ENCODE results near the gene MARVELD1. TPM values are rescaled to one million over a fixed set of nuclear protein-coding genes. Genes with fewer than 3 reads are reported as not detected.
A peak's percentile ranks its signal among the peaks of the same experiment; 100 is the strongest.

MARVELD1 gene
- total and polyA plus RNA-seq, 2 of the 13 experiments (the other 11 are each of a cell fraction or from before 2014, with no cell fraction given): not detected

GRCh38 chr10:97736902-97737769 lies 23.6 kb downstream of the MARVELD1 start, which contains the start of gene ZFYVE27 (continued):
- TF ChIP-seq, protein P1, sequence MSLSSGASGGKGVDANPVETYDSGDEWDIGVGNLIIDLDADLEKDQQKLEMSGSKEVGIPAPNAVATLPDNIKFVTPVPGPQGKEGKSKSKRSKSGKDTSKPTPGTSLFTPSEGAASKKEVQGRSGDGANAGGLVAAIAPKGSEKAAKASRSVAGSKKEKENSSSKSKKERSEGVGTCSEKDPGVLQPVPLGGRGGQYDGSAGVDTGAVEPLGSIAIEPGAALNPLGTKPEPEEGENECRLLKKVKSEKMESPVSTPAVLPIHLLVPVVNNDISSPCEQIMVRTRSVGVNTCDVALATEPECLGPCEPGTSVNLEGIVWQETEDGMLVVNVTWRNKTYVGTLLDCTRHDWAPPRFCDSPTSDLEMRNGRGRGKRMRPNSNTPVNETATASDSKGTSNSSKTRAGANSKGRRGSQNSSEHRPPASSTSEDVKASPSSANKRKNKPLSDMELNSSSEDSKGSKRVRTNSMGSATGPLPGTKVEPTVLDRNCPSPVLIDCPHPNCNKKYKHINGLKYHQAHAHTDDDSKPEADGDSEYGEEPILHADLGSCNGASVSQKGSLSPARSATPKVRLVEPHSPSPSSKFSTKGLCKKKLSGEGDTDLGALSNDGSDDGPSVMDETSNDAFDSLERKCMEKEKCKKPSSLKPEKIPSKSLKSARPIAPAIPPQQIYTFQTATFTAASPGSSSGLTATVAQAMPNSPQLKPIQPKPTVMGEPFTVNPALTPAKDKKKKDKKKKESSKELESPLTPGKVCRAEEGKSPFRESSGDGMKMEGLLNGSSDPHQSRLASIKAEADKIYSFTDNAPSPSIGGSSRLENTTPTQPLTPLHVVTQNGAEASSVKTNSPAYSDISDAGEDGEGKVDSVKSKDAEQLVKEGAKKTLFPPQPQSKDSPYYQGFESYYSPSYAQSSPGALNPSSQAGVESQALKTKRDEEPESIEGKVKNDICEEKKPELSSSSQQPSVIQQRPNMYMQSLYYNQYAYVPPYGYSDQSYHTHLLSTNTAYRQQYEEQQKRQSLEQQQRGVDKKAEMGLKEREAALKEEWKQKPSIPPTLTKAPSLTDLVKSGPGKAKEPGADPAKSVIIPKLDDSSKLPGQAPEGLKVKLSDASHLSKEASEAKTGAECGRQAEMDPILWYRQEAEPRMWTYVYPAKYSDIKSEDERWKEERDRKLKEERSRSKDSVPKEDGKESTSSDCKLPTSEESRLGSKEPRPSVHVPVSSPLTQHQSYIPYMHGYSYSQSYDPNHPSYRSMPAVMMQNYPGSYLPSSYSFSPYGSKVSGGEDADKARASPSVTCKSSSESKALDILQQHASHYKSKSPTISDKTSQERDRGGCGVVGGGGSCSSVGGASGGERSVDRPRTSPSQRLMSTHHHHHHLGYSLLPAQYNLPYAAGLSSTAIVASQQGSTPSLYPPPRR (CRISPR knock-in tag; IDR thresholded peaks at IDR 0.05; ENCODE audit: borderline replicate concordance): peak; percentile 50; the same call in 1 of the 2 replicates
- peak; percentile 74 for TF ChIP-seq PHF20 (CRISPR knock-in tag; IDR thresholded peaks at IDR 0.05)
- TF ChIP-seq NR1H2 (CRISPR knock-in tag; IDR thresholded peaks at IDR 0.05; ENCODE audit: borderline replicate concordance, low read depth): peak; percentile 91; the same call in 1 of the 2 replicates
- TF ChIP-seq SOX13 (IDR thresholded peaks at IDR 0.05): no peak; the same call in 1 of the 2 replicates
- TF ChIP-seq SOX13 (CRISPR knock-in tag; conservative IDR thresholded peaks at IDR 0.05 in 1 of 2, IDR thresholded peaks at IDR 0.05 in 1 of 2): peak in 1 of 2 experiments; percentile 42; a peak in 1 of 4 replicates
- peak; percentile 99 for TF ChIP-seq NKX3-1 (CRISPR knock-in tag; IDR thresholded peaks at IDR 0.05)
- TF ChIP-seq ZNF7 (CRISPR knock-in tag; IDR thresholded peaks at IDR 0.05): 0 out of 2 replicates have a peak, but pooled peaks have one; percentile 10
- TF ChIP-seq ZNF317 (CRISPR knock-in tag; IDR thresholded peaks at IDR 0.05): peak; percentile 92
- TF ChIP-seq FOXA3 (CRISPR knock-in tag; IDR thresholded peaks at IDR 0.05): peak; percentile 62
- TF ChIP-seq, protein P2, sequence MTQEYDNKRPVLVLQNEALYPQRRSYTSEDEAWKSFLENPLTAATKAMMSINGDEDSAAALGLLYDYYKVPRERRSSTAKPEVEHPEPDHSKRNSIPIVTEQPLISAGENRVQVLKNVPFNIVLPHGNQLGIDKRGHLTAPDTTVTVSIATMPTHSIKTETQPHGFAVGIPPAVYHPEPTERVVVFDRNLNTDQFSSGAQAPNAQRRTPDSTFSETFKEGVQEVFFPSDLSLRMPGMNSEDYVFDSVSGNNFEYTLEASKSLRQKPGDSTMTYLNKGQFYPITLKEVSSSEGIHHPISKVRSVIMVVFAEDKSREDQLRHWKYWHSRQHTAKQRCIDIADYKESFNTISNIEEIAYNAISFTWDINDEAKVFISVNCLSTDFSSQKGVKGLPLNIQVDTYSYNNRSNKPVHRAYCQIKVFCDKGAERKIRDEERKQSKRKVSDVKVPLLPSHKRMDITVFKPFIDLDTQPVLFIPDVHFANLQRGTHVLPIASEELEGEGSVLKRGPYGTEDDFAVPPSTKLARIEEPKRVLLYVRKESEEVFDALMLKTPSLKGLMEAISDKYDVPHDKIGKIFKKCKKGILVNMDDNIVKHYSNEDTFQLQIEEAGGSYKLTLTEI (CRISPR knock-in tag; conservative IDR thresholded peaks at IDR 0.05): no peak
- TF ChIP-seq KDM5A (IDR thresholded peaks at IDR 0.05; ENCODE audit: borderline replicate concordance, low read length): peak; percentile 69; the same call in 1 of the 2 replicates
- TF ChIP-seq BORCS8-MEF2B (CRISPR knock-in tag; IDR thresholded peaks at IDR 0.05): peak; percentile 100
- TF ChIP-seq MBNL3 (CRISPR knock-in tag; conservative IDR thresholded peaks at IDR 0.05): no peak
- TF ChIP-seq FOXA1 (IDR thresholded peaks at IDR 0.05): no peak
- TF ChIP-seq FOXA1 (CRISPR knock-in tag; IDR thresholded peaks at IDR 0.05): 0 out of 2 replicates have a peak, but pooled peaks have one; percentile 5
- peak; percentile 90; the same call in 1 of the 2 replicates for TF ChIP-seq ZNF784 (CRISPR knock-in tag; IDR thresholded peaks at IDR 0.05; ENCODE audit: borderline replicate concordance)
- peak; percentile 24; the same call in 1 of the 2 replicates for TF ChIP-seq ZNF576 (CRISPR knock-in tag; IDR thresholded peaks at IDR 0.05)
- TF ChIP-seq MZF1 (CRISPR knock-in tag; IDR thresholded peaks at IDR 0.05; ENCODE audit: borderline replicate concordance): 0 out of 2 replicates have a peak, but pooled peaks have one; percentile 66
- TF ChIP-seq, protein P3, sequence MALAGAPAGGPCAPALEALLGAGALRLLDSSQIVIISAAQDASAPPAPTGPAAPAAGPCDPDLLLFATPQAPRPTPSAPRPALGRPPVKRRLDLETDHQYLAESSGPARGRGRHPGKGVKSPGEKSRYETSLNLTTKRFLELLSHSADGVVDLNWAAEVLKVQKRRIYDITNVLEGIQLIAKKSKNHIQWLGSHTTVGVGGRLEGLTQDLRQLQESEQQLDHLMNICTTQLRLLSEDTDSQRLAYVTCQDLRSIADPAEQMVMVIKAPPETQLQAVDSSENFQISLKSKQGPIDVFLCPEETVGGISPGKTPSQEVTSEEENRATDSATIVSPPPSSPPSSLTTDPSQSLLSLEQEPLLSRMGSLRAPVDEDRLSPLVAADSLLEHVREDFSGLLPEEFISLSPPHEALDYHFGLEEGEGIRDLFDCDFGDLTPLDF (CRISPR knock-in tag; IDR thresholded peaks at IDR 0.05): peak; percentile 90
- TF ChIP-seq ZFP41 (CRISPR knock-in tag; IDR thresholded peaks at IDR 0.05; ENCODE audit: borderline replicate concordance): peak; percentile 90; the same call in 1 of the 2 replicates

All from HepG2 (cell line).